HUES48 (cell line): ENCODE data around the gene TANC2.

Source experiments
- H3K27ac ChIP-seq: one replicate; pipeline ENCODE4 v1.7.0; 2013; ENCODE audit warnings: low read depth, low read length, inconsistent platforms
- H3K27me3 ChIP-seq: 2 replicates; pipeline ENCODE4 v1.6.1; 2013; ENCODE audit warnings: mild to moderate bottlenecking, low read length; ENCODE audit not compliant: control insufficient read depth, insufficient read depth
- H3K36me3 ChIP-seq: 2 replicates; pipeline ENCODE4 v1.6.1; 2013; ENCODE audit warnings: low read length; ENCODE audit not compliant: control insufficient read depth, insufficient read depth
- H3K4me1 ChIP-seq: 2 replicates; pipeline ENCODE4 v1.6.1; 2013; ENCODE audit warnings: mild to moderate bottlenecking, low read length; ENCODE audit not compliant: control insufficient read depth, insufficient read depth
- H3K4me3 ChIP-seq: 2 replicates; pipeline ENCODE4 v1.5.1; 2013; ENCODE audit warnings: mild to moderate bottlenecking, low read depth, low read length
- H3K9ac ChIP-seq: 2 replicates; pipeline ENCODE4 v1.6.1; 2013; ENCODE audit warnings: mild to moderate bottlenecking, low read depth, low read length, moderate library complexity
- H3K9me3 ChIP-seq: 2 replicates; pipeline ENCODE4 v1.6.1; 2013; ENCODE audit warnings: low read length; ENCODE audit not compliant: control insufficient read depth, insufficient read depth

Gene TANC2

GRCh38 chr17:62965686-62966425 lies at the start of gene TANC2:
TANC2 (plus strand) TSS chr17:62966235; CDS start chr17:63009560, 43,325 bp downstream.
- Histone ChIP-seq H3K36me3 (no peaks in the 10 kb centered on the region), H3K4me1 (peaks cover 28% of the 10 kb centered on the region), H3K27me3 (peaks cover 26% of the 10 kb centered on the region), H3K27ac (peak within 1 kb of the TSS; percentile 10), H3K9me3 (no peaks in the 10 kb centered on the region), H3K9ac (peak within 1 kb of the TSS; percentile 30), H3K4me3 (peak within 1 kb of the TSS; percentile 87)

- Histone ChIP-seq H3K36me3 (no peaks in the 10 kb centered on the region), H3K9me3 (no peaks in the 10 kb centered on the region), H3K4me1 (no peaks in the 10 kb centered on the region), H3K9ac (no peak overlapping the region), H3K27me3 (no peaks in the 10 kb centered on the region), H3K27ac (no peak overlapping the region), H3K4me3 (no peak overlapping the region)
Measured at GRCh38 chr17:62916684-62917571, 49.1 kb upstream of the TANC2 start.

GRCh38 chr17:62919388-62919787 lies 46.6 kb upstream of the TANC2 start:
- no peak overlapping the region for H3K4me3 ChIP-seq
- no peaks in the 10 kb centered on the region for H3K36me3 ChIP-seq
- no peak overlapping the region for H3K9ac ChIP-seq
- no peaks in the 10 kb centered on the region for H3K4me1 ChIP-seq
- no peaks in the 10 kb centered on the region for H3K9me3 ChIP-seq
- H3K27me3 ChIP-seq = no peaks in the 10 kb centered on the region
- H3K27ac ChIP-seq = no peak overlapping the region

DNA sequence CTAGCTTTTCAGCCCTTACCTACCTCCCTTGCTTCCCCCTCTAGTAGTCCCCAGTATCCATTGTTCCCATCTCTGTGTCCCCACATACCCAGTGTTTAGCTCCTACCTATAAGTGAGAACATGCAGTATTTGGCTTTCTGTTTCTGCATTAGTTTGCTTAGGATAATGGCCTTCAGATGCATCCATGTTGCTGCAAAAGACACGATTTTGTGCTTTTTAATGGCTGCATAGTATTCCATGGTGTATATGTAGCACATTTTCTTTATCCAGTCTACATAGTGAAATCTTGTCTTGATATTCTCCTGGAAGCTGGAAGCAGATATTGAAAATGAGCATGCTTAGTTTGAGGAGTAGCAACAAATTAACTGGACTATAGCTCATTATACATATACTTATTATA lies 45.7 kb upstream of the TANC2 start:
- H3K27ac ChIP-seq = no peak overlapping the region
- no peaks in the 10 kb centered on the region for H3K4me1 ChIP-seq
- H3K4me3 ChIP-seq = no peak overlapping the region

GRCh38 chr17:62921817-62922216 lies 44.2 kb upstream of the TANC2 start:
- Histone ChIP-seq H3K27ac (no peak overlapping the region), H3K9ac (no peak overlapping the region), H3K4me3 (no peak overlapping the region), H3K4me1 (no peaks in the 10 kb centered on the region), H3K27me3 (no peaks in the 10 kb centered on the region), H3K9me3 (no peaks in the 10 kb centered on the region), H3K36me3 (no peaks in the 10 kb centered on the region)

More for the DNA sequence above, 45.7 kb upstream of the TANC2 start:
- no peaks in the 10 kb centered on the region for H3K36me3 ChIP-seq
- H3K27me3 ChIP-seq = no peaks in the 10 kb centered on the region
- no peaks in the 10 kb centered on the region for H3K9me3 ChIP-seq
- H3K9ac ChIP-seq = no peak overlapping the region

DNA sequence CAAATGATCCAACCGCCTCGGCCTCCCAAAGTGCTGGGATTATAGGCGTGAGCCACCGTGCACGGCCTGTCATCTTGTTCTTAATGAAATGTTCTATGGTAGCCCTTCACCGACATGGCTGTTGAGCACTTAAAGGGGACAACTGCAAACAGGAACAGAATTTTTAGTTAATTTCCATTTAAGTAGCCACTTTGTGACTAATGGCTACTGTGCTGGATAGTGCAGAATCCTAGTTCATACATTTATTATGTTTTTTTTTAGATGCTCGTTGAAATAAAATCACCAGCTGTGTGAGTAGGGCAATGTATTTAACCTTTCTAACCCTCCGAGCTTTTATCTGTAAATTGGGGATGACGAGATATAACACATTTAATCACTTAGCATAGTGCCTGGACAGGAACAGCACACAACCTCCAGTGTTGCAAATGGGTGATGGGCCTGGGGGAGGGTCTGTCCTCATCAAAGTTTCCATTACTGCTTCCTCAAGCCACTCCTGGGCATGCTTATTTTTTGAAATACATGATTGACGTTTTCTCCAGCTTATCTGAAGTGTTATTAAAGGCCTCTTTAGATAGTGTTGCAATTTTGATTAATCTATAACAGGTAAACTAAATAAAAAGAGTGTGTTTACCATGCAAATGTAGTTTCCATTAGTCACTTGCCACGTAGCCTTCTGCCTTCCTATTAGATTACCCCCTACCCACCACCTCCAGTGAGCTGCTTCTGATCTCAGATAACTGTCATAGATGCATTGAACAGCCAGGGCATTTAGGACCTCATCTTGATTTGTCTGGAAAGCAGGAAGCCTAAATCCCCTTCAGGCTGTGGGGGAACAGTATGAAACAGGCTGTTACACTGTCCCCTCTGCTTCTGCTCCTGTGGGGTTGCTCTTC lies 42.5 kb upstream of the TANC2 start:
- Histone ChIP-seq H3K9ac (no peak overlapping the region), H3K36me3 (no peaks in the 10 kb centered on the region), H3K4me1 (no peaks in the 10 kb centered on the region), H3K27me3 (no peaks in the 10 kb centered on the region), H3K9me3 (no peaks in the 10 kb centered on the region), H3K27ac (no peak overlapping the region), H3K4me3 (no peak overlapping the region)

DNA sequence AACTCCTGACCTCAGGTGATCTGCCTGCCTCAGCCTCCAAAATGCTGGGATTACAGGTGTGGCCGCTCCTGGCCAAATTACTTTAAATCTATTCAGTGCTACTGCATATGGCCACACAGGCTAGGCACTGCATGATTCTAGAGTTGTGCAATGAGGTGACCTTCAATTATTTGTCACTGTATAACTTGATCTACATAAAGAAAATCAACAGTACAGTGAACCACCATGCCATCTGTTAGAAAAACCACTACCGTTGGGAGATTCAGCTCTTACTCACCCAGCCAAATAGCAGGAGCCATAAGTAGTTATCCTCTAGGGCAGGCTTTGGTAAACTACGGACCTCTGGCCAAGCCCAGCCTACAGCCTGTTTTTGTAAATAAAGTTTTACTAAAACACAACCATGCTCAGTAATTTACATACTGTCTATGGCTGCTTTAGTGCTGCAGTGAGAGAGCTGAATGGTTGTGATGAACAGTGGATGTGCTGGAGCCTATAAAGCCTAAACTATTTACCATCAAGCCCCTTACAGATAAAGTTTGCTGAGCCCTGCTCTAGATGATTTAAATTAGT lies 40.7 kb upstream of the TANC2 start:
- no peak overlapping the region for H3K9ac ChIP-seq
- H3K27me3 ChIP-seq = no peaks in the 10 kb centered on the region
- H3K9me3 ChIP-seq = no peaks in the 10 kb centered on the region
- H3K4me1 ChIP-seq = no peaks in the 10 kb centered on the region
- no peak overlapping the region for H3K27ac ChIP-seq
- H3K36me3 ChIP-seq = no peaks in the 10 kb centered on the region
- H3K4me3 ChIP-seq = no peak overlapping the region

GRCh38 chr17:62927083-62927482 lies 39.0 kb upstream of the TANC2 start:
- H3K4me3 ChIP-seq = no peak overlapping the region
- no peak overlapping the region for H3K27ac ChIP-seq
- H3K9me3 ChIP-seq = no peaks in the 10 kb centered on the region
- no peak overlapping the region for H3K9ac ChIP-seq
- H3K27me3 ChIP-seq = no peaks in the 10 kb centered on the region
- H3K4me1 ChIP-seq = no peaks in the 10 kb centered on the region
- no peaks in the 10 kb centered on the region for H3K36me3 ChIP-seq

DNA sequence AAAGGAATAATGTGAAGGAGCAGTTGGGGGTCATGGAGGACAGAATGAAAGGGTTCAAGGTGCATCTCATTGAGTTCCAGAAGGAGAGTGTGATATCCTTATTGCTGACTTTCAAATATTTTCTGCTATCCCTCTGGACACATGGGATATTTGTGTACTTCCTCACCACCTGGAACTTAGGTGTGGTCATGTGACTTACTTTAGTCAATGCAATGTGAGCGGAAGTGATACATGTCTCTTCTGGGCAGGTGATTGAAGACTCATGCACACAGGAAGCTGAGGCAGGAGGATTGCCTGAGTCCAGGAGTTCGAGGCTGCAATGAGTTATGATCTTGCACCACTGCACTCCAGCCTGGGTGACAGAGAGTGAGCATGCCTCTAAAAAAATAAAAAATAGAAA lies 36.7 kb upstream of the TANC2 start:
- Histone ChIP-seq H3K4me3 (no peak overlapping the region), H3K27me3 (no peaks in the 10 kb centered on the region), H3K9ac (no peak overlapping the region), H3K36me3 (no peaks in the 10 kb centered on the region), H3K27ac (no peak overlapping the region), H3K4me1 (no peaks in the 10 kb centered on the region), H3K9me3 (no peaks in the 10 kb centered on the region)

- no peaks in the 10 kb centered on the region for H3K36me3 ChIP-seq
- H3K9me3 ChIP-seq = no peaks in the 10 kb centered on the region
- no peak overlapping the region for H3K27ac ChIP-seq
- no peaks in the 10 kb centered on the region for H3K27me3 ChIP-seq
- H3K4me1 ChIP-seq = no peaks in the 10 kb centered on the region
- no peak overlapping the region for H3K9ac ChIP-seq
- no peak overlapping the region for H3K4me3 ChIP-seq
Measured at GRCh38 chr17:62931101-62931500, 34.9 kb upstream of the TANC2 start.
